ENCODE results near the gene CMTM3.
"Not testable (repeated sequence)": the region's sequence is repeated elsewhere in the genome, so short reads cannot be mapped to it uniquely, and the experiment has no call there.

The CMTM3 gene

DNA sequence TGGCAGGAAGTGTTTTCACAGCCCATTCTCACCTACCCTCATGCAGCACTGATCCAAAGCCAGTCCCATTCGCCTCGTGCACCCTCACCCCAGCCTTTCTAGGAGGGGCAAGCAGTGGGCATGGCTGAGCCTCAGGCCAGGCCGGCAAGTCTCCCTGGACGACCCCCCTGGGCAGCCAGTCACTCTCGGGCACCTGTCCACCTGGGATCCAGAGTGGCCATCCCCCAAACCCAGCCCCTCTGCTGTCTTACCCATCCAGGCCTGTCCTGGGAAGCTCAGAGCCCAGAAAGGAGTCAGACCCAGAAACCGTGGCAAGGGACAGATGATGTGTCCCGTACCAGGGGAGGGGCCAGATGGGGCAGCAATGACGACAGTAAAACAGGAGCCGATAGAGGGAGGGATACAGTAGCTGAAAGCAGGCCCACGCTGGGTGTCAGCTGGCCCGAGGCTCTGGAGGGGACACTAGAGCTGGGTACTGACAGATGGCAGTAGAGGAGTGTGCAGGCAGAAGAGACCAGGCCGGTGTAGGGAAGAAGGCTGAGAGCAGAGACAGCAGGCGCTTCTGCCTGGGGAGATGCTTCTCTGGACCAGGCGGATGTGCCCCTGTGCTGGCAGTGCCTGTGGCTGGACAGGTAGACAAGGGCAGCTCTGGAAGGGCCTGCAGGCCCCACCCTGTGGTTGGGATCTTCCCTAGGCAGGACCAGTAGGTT is 5.8 kb downstream of the CMTM3 start:
- no peak overlapping the region for H3K4me3 ChIP-seq (ENCODE audit: low read depth, low read length)
- TF ChIP-seq CTCF (IDR thresholded peaks at IDR 0.05; ENCODE audit: borderline replicate concordance, insufficient read depth, low read depth, low read length), result no peak

GRCh38 chr16:66611911-66612310 is 7.4 kb downstream of the CMTM3 start:
- H3K4me3 ChIP-seq (ENCODE audit: low read depth, low read length), result not testable (repeated sequence)

DNA sequence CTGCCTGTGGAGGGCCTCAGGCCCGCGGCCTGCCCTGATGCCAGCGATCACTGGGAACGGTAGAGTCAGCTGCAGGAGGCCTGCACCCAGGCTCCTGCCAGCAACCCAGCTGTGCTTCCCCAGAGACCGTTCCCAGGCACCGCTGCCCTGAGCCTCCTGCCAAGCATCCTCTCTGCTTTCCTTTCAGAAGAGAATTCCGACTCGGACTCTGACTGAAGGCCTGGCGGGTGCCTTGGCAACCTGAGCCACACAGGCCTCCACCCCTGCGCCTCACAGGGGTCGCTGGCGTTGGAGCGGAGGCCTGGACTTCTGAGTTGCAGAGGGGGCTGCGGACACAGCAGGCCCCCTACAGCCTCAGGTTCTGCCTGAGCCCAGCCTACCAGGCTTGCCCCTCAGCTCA is 7.9 kb downstream of the CMTM3 start:
- TF ChIP-seq CTCF (IDR thresholded peaks at IDR 0.05; ENCODE audit: borderline replicate concordance, insufficient read depth, low read depth, low read length), result no peak
- H3K4me3 ChIP-seq (ENCODE audit: low read depth, low read length), result no peak overlapping the region

- H3K4me3 ChIP-seq (ENCODE audit: low read depth, low read length), result no peak overlapping the region
- no peak for TF ChIP-seq CTCF (IDR thresholded peaks at IDR 0.05; ENCODE audit: borderline replicate concordance, insufficient read depth, low read depth, low read length)
Observed at GRCh38 chr16:66614161-66614802, 9.8 kb downstream of the CMTM3 start.

GRCh38 chr16:66616169-66616568 is 11.7 kb downstream of the CMTM3 start:
- TF ChIP-seq CTCF (IDR thresholded peaks at IDR 0.05; ENCODE audit: borderline replicate concordance, insufficient read depth, low read depth, low read length), result no peak
- no peak overlapping the region for H3K4me3 ChIP-seq (ENCODE audit: low read depth, low read length)

GRCh38 chr16:66616592-66616991 is 12.1 kb downstream of the CMTM3 start:
- no peak for TF ChIP-seq CTCF (IDR thresholded peaks at IDR 0.05; ENCODE audit: borderline replicate concordance, insufficient read depth, low read depth, low read length)
- H3K4me3 ChIP-seq (ENCODE audit: low read depth, low read length), result no peak overlapping the region

DNA sequence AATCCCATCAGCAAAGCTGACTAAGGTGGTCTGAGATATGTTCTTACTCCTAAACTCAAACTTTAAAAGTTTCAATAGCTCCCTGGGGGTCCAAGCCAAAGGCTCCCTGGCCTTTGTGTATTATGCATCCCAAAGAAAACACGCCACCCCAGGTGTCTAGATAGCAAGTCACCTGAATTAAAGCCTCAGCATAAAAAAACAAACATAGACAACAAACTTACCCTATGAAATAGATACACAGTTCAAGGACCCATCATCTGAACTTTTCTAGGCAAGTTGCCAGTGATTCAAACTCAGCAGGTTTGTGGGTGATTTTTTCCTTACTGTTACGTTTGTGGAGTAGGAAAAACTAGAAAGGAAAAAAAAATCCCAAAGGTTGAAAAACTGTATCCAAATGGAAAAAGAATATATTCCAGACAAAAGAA is 12.5 kb downstream of the CMTM3 start:
- no peak for TF ChIP-seq CTCF (IDR thresholded peaks at IDR 0.05; ENCODE audit: borderline replicate concordance, insufficient read depth, low read depth, low read length)
- no peak overlapping the region for H3K4me3 ChIP-seq (ENCODE audit: low read depth, low read length)
